ENCODE results near the gene PRXL2A.

- TF ChIP-seq TCF7L2 (IDR thresholded peaks at IDR 0.05; ENCODE audit: borderline replicate concordance, low read depth, low read length) = no peak
- TF ChIP-seq CTCF (tag by site-specific recombination; IDR thresholded peaks at IDR 0.05) = no peak
- TF ChIP-seq ZNF416 (tag by site-specific recombination; IDR thresholded peaks at IDR 0.05) = no peak
- no peak for TF ChIP-seq ZNF121 (tag by site-specific recombination; IDR thresholded peaks at IDR 0.05)
- no peak for TF ChIP-seq ZNF571 (tag by site-specific recombination; IDR thresholded peaks at IDR 0.05)
- no peak for TF ChIP-seq ZNF510 (tag by site-specific recombination; IDR thresholded peaks at IDR 0.05; ENCODE audit: insufficient replicate concordance)
Observed at GRCh38 chr10:80427541-80427940, 19.2 kb downstream of the PRXL2A start.
